Dedifferentiated amniotic fluid mesenchymal stem cell (primary cell): ENCODE measurements around the gene PDXP.

Experiments used
- DNase-seq: peaks from one replicate; pipeline ENCODE4 v3.0.0-alpha.2; 2016; ENCODE audit errors: extremely low spot score

The PDXP gene

GRCh38 chr22:37697538-37697835 lies 39.0 kb downstream of the PDXP start:
- no peak for DNase-seq

- DNase-seq: no peak
These were observed 42.7 kb downstream of the PDXP start for GRCh38 chr22:37701141-37701786.

DNA sequence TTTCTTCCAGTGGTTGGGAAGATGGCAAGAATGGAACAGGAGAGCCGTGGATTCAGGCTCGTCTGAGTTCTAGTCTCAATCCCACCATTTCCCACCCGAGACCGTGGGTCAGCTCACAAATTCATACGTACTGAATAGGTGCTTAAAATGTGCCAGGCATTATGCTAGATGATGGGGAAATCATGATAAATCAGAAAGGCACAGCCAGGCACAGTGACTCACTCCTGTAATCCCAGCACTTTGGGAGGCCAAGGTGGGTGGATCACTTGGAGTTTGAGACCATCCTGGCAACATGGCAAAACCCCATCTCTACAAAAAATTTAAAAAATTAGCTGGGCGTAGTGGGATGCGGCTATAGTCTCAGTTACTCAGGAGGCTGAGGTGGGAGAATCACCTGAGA lies 45.4 kb downstream of the PDXP start:
- no peak for DNase-seq

DNA sequence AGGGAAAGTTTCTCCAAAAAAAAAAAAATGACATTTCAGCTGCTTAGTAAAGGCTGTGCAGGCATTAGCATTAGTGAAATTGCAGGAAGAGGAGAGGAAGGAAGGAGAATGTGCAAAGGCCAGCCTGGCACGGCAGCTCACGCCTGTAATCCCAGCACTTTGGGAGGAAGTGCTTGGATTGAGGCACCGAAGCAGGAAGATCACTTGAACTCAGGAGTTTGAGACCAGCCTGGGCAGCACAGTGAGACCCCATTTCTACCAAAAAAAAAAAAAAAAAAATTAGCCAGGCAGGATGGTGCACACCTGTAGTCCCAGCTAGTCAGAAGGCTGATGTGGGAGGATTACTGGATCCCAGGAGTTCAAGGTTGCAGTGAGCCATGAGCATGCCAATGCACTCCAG lies 46.1 kb downstream of the PDXP start:
- no peak for DNase-seq

- DNase-seq: no peak
These were observed 46.7 kb downstream of the PDXP start for GRCh38 chr22:37705205-37705604.

- DNase-seq: no peak
These were observed 50.3 kb downstream of the PDXP start for GRCh38 chr22:37708580-37709444.

DNA sequence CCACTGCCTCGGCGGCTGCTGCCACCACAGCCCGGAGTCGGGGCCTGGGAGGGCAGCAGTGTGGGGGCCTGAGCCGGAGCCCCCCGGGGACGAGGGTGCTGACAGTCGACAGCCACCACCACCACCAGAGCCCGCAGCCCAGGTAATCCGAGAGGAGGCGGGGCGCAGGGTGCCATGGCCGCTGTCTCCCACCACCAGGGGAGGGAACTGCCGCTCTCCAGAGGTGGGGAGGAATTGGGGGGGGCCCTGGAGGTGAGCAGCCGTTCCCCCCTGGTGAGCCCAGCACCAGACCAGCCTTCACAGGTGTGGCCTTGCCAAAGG lies 50.9 kb downstream of the PDXP start:
- no peak for DNase-seq

DNA sequence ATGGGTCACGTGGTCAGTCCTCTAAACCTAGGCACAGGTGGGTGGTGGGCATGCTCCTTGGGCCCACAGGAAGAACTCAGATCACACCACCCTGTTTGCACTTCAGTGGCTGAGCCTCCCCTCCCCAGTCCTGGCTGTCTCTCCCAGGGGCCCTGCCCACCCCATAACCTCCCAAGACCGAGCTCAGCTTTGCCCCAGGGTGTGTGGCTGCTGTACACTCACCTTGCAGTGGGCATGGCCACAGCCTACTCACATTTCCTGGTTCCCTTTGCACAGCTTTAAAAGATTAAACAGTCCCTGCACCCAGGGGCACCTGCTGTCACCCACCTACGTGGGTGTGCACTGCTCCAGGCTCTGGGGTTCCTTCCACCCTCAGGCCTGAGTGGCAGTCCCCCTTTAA lies 52.2 kb downstream of the PDXP start:
- no peak for DNase-seq

DNA sequence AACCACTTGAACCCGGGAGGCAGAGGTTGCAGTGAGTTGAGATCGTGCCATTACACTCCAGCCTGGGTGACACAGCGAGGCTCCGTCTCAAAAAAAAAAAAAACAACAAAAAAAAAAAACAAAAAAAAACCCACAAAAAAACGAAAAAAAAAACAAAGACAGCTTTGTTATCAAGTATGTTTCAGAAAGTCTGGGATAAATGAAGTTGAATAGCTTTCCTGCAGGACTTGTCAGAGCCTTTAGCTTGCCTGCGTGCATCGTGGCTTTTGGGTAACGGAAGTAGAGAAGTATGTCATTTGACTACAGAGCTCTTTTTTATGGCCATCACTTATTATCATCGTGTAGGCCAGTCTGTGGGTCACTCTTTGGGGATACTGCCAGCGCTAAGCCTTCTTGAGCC lies 53.0 kb downstream of the PDXP start:
- no peak for DNase-seq

DNA sequence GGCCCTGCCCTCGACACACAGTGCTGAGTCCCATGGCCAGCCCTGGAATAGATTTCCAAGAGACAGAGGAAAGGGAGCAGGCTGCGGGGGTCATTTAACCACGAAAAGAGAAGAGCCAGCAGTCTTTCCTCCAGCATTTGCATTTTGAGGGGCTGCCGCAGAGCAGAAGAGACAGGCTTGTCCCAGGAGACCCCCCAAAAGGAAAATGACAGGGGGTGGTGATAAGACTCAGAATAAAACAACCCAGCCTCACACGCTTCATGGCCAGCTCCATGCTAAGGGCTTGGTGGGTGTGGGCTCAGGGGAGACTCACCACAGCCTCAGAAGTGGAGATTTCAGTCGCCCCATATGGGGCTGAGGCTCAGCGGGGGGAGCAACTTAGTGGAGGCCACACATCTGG lies 55.2 kb downstream of the PDXP start:
- no peak for DNase-seq

DNA sequence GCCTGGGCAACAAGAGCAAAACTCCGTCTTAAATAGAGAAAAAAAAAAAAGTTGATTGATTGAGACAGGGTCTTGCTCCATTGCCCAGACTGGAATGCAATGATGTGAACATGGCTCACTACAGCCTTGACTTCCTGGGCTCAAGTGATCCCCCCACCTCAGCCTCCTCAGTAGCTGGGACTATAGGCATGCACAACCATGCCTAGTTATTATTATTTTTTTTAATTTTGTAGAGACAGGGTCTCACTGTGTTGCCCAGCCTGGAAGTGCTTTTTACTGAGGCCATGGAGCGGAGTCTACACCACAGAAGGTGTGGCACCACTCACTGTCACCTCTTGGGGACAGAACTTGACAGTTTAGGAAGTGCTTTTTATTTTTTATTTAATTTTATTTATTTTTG lies 56.1 kb downstream of the PDXP start:
- no peak for DNase-seq

GRCh38 chr22:37715760-37716159 lies 57.2 kb downstream of the PDXP start:
- DNase-seq: no peak
